Activated naive CD4-positive, alpha-beta T cell treated with Interleukin-2 at 50 U/mL for 16 hours (primary cell): Measurements from ENCODE around the gene TNRC6C.

Experiments
- DNase-seq: peaks from one replicate; pipeline ENCODE4 v3.0.0-alpha.2; 2020

TNRC6C gene

DNA sequence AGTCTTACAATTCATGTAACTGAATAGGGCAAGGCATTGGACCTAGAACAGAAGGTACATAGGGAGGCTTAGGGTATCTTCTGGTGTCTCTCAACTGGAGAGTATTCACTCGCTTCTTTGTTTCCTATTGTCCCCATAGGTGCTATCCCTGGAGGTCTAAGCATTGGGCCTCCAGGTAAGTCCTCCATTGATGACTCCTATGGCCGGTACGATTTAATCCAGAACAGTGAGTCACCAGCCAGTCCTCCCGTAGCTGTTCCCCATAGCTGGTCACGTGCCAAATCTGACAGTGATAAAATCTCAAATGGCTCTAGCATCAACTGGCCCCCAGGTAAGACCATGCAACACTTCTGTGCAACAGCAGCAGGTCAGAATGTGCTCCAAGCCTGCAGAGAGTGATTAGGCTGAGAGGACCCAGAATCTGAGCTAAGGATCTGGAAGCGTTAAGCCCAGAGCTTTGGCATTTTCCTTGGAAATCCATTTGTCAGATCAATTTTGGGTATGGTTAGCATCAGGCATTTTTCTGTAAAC is 134.4 kb downstream of the TNRC6C start:
- no peak for DNase-seq

DNA sequence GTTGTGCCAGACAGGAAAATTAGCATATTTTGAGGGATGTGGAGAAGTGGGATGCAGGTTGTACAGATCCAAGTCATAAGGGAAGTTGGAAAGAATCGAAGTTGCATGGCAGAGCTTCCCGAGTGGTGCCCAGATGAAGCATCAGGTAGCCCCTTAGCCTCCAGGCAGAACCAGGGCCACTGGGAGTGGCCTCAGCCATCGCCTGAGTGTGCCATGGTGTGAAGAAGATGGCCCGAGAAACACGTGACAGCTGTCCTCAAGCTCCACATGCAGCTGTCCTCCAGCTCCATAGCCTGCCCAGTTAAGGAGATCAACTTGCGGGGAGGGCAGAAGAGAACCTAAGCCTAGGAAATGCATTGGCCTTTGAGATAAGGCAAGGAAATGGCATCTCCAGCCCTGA is 136.5 kb downstream of the TNRC6C start:
- DNase-seq: no peak

DNA sequence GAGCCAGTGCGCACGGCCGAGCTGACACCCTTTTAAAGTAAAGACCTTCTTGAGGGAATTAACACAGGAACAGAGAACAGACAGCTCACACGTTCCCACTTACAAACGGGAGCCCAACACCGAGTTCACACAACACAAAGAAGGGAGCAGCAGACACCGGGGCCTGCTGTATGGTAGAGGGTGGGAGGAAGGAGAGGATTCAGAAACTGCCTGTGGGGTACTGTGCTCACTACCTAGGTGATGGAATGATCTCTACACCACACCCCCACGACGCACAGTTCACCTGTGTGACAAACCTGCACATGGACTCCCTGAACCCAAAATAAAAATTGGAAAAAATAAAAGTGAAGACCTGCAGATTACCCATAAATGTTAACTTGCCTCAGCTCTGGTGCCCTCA is 137.6 kb downstream of the TNRC6C start:
- no peak for DNase-seq

DNA sequence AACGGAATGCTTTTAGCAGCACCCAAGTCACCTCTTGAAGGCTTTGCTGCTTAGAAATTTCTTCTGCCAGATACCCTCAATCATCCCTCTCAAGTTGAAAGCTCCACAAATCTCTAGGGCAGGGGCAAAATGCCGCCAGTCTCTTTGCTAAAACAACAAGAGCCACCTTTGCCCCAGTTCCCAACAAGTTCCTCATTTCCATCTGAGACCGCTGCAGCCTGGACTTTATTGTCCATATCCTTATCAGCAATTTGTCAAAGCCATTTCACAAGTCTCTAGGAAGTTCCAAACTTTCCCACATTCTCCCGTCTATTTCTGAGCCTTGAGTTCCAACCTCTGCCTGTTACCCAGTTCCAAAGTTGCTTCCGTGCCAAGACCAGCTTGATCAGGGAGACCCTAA is 142.6 kb downstream of the TNRC6C start:
- no peak for DNase-seq

DNA sequence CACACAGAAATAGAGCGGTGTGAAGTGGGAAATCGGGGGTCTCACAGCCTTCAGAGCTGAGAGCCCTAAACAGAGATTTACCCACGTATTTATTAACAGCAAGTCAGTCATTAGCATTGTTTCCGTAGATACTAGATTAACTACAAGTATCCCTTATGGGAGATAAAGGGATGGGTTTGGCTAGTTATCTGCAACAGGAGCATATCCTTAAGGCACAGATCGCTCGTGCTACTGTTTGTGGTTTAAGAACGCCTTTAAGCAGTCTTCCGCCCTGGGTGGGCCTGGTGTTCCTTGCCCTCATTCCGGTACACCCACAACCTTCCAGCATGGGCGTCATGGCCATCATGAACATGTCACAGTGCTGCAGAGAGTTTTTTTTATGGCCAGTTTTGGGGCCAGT is 143.0 kb downstream of the TNRC6C start:
- DNase-seq: no peak

DNA sequence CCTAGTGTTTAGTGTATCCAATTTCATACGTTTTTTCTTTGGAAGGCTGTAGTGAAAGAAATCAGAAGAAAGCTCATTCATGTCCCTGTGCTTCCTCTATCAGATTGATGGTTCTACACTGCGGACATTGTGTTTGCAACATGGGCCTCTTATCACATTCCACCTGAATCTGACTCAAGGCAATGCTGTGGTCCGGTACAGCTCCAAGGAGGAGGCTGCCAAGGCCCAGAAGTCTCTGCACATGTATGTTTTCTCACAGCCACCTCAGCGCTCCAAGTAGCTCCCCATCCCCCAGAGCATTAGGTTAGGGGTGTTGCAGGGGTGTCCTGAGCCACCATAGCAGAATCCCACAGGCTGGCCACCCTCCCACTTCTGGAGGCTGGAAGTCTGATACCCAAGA is 144.8 kb downstream of the TNRC6C start:
- DNase-seq: no peak

DNA sequence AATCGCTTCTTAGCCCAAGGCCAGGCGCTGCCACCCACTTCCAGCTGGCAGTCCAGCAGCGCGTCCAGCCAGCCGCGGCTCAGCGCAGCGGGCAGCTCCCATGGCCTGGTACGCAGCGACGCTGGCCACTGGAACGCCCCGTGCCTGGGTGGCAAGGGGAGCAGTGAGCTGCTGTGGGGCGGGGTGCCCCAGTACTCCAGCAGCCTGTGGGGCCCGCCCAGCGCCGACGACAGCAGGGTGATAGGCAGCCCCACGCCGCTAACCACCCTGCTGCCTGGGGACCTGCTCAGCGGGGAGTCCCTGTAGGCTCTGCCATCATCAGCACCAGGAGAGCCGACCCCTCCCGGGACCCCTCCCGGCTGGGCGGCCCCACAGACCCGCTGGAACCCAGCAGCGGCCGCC is 146.0 kb downstream of the TNRC6C start:
- no peak for DNase-seq

DNA sequence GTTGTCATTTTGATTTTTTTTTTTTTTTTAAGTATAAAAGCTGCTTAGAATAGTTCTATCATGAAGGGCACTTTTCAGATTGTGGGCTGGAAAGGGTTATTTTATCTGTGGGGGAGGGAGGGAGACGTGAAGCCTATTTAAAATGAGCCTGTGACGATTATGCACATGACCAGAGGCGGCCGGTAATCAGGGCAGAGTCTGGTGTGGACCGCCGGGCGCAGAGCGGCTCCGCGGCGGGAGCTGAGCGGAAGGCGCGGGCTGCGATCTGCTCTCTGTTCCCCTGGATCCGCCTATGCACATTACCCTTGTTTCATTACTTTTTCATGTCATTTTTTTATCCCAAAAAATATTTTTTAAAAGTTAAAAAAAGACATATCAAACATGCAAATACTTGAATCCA is 146.6 kb downstream of the TNRC6C start:
- no peak for DNase-seq

DNA sequence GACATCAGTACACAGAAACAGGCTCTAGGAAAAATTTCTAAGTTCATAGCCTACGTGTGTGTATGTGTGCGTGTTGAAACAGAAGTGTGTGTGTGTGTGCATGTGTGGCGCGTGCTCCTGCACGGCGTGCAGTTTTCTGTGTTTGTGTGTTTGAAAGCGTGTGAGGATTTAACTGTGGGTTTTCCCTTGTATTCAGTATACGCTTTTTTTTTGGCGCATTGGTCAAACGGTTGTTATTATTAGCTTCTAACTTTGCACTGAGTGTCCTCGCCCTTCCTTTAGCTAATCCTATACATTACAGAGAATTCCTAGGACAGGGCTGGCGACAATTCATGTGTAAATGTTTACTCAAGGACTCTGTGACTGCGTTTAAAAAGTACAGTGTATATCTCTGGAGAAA is 147.0 kb downstream of the TNRC6C start:
- no peak for DNase-seq

DNA sequence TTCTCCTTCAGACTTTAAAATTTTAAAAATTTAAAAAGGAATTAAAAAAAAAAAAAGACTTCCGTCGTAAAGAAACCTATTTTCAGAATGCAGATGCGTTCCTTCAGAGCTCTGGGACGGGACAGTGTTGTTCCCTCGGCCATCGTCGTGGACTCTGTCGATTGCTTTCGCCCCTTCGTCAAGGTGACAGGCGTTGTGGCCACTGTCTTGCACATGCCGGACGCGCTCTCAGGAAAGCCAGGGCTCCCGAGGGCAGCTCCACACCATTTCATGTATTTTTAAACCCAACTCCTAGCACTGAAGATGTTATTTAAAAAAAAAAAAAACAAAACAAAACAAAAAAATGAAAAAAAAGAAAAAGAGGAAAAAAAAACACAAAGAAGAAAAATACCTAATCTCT is 147.7 kb downstream of the TNRC6C start:
- no peak for DNase-seq

DNA sequence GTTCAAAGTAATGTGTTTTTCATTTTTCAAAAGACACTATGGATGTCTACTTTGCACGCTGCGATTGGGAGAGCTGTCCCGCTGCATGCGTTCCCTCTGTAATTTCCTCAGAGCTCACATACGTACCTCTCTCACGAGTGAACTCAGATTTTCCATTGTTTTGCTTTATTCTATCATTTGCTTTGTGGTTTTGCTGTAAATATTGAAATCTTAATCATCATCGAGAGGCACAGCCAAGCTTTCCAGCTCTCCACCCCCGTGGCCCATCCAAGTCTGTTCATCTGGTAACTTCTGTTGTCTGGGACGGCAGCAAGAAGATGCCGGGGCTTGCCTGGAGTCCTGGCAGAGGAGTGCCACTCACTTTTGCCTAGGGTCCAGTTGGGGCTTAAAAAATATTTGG is 149.0 kb downstream of the TNRC6C start:
- DNase-seq: peak; percentile 34

DNA sequence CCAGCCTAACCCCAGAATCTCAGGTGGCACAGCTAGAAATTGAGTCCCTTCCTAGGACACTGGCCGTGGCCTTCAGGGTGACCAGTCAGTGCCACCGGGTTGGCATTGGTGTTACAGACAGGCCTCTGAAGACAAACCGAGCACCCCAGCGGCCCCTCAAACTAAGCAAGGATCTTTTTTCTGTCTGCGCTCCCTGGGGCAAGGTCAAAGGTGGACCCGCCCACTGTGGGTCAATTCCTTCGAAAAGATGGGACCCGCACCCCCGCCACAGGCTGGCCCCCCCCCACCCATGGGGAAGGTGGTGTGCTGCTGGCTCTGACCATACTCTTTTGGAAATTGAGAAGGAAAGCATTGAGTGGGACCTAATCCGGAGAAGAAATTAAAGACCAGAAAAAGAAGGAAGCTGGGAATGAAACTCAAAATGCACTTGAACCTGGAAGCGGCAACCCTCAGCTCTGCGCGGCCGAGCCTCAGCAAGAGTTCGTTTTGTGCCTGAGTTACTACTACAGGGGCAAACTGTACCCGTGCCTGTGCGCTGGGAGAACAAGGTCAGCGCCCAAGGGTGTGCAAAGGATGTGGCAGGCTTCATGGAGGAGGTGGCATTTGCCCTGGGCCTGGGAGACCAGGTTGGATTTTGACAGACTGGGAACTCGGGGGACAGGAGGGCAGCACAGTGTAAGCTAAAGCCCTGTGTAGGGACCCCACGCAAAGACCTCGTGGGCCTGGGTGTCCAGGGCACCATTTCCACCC is 149.6 kb downstream of the TNRC6C start:
- DNase-seq: no peak

DNA sequence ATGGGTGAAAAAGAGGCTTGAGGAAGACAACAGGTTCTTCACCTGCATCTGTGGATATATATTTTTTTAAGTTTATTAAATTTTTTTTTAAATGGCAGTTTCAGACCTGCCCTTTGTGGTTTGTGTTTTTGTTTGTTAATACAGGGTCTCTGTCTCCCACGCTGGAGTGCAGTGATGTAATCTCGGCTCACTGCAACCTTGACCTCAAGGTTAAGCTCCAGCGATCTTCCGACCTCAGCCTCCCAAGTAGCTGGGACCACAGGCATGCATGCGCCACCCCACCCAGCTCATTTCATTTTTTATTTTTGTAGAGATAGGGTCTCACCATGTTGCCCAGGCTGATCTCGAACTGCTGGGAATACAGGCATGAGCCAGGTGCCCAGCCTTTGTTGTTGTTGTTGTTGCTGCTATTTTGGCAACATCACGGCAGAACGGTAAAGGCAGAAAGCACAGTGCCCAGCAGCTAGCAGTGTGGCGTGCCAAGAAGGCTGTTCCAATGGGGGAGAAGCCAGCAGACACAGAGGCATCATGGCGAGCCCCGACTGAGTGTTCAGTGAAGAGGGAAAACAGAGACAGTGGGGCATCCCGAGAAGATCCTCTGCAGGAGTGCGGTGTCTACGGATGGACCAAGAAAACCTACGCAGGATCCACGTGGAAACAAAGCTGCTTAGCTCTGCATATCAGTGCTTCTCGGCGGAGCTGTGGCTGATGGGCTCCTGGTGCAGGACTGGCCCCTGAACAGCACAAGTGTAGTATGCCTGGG is 150.4 kb downstream of the TNRC6C start:
- DNase-seq: no peak

DNA sequence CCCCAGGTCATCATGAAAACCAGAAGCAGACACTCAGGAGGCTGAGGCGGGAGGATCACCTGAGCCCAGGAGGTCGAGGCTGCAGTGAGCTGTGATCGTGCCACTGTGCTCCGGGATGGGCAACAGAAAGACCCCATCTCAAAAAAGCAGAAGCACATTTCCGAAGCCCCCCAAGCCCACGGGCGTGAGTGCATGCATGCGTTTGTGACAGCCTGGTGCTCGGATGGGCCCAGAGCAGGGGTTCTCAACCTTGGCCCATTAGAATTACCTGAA is 150.9 kb downstream of the TNRC6C start:
- DNase-seq: no peak

DNA sequence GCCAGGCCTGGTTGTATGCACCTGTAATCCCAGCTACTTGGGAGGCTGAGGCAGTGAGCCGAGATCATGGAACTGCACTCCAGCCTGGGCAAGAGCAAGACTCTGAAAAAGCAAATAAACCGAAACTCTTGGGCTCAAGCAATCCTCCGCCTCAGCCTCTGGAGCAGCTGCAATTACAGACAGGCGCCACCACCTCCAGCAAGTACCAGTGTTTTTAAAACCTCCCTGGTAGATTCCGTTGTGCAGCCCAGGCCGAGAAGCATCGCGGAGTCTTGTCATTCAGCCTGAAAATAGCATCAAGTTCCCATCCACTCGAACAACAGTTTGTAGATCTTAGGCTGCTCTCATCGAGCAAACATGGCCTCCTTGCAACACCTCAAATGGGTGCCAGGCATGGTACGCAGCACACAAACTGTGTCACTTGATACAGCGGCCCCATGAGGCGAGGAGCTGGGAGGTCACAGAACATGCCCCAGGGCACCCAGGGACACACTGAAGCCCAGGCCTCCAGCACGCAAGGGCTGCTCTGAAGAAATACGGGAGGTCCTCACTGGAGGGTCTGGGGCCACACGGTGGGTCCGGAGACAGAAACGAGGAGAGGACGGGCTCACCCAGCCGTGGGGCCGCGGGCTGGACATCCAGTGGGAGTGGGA is 152.0 kb downstream of the TNRC6C start:
- no peak for DNase-seq

DNA sequence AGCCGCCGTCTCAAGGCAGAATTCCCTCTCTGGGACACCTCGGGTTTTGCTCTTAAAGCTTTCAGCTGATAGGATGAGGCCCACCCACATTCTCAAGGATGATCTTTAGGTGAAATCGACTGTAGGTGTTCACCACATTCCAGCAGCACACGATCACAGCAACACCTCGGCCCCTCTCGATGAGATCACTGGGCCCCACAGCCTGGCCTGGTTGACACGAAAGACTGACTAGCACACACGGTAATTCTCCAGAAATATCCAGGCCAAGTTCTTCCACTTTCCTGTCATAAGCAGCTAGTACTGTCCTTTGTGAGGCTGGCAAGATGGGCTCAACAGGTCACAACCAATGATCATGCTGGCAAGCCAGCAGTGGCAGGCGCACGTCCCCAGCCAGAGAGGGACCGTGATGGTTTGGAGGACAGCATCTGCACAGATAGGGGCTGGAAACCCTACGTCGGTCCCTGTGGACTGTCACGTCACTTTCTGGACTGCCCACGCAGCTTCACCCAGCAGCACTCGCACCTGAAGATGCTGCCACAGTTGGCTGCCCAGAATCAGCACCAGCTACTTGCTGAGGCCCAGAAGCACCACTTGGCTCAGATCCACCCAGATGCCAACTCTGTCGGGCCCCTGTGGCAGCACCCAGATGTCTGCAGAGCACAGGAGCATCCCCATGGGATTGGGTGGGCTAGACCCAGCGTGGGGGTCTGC is 152.7 kb downstream of the TNRC6C start:
- no peak for DNase-seq

DNA sequence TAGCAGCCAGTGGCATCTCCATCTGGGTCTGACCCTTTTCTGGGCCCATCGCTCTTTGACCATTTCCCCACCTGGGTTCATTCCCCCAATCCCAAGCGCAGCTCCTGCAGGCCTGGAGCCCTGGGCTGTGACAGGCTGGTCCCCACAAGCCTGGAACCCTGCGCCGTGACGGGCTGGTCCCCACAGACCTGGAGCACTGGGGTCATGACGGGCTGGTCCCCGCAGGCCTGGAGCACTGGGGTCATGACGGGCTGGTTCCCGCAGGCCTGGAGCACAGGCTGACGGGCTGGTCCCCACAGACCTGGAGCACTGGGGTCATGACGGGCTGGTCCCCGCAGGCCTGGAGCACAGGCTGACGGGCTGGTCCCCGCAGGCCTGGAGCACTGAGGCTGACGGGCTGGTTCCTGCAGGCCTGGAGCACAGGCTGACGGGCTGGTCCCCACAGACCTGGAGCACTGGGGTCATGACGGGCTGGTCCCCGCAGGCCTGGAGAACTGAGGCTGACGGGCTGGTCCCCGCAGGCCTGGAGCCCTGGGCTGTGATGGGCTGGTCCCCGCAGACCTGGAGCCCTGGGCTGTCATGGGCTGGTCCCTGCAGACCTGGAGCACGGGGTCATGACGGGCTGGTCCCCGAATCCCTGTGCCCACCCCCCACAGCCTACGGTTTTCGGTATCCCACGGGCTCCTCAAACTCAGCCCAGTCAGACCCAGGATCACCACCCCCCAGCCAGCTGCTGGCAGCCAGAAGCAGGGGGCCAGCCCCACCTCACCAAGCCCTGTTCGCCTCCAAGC is 153.4 kb downstream of the TNRC6C start:
- no peak for DNase-seq

DNA sequence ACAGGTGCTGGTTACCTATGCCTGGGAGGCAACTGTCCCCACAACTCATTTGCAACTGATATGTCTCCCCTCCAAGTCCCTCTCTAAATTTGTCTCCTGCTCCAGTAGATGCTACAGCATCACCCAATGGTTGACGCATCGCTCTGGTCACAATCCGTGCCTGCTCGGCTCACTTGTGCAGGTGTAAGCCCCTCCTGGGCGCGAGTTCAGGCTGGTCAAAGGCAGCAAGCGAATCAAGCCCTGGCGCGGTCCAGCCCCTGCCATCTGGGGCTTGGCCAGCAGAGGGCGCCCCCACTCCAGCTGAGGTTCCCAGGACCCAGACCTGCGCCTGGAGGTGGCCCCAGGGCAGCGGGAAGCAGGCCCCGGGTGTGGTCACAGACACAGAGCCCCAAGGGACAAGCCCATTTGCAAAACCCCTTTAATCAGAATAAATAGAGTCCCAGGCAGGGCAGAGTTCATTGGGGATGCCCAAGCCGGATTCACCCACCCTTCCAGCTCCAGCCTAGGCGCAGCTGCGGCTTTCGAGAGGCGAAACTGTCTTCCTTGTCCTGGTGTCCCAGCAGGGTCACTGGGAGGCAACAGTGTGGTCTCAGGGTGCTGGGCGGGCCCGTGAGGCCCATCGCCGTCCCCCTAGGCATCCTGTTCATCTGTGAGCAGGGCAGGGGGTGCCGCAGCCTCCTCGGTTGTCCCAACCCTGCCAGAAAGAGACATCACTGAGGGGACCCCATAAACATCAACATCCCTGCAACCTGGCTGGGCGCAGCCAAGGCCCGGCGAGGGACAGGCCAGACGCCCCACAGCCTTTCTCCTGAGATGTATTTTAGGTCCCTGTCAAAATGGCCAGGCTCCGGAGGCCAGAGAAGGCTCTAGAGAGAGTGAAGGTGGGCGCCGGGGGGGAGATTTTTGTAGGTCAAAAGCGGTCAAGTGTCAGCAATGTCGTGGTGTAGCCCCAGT is 154.3 kb downstream of the TNRC6C start:
- DNase-seq: peak; percentile 83

DNA sequence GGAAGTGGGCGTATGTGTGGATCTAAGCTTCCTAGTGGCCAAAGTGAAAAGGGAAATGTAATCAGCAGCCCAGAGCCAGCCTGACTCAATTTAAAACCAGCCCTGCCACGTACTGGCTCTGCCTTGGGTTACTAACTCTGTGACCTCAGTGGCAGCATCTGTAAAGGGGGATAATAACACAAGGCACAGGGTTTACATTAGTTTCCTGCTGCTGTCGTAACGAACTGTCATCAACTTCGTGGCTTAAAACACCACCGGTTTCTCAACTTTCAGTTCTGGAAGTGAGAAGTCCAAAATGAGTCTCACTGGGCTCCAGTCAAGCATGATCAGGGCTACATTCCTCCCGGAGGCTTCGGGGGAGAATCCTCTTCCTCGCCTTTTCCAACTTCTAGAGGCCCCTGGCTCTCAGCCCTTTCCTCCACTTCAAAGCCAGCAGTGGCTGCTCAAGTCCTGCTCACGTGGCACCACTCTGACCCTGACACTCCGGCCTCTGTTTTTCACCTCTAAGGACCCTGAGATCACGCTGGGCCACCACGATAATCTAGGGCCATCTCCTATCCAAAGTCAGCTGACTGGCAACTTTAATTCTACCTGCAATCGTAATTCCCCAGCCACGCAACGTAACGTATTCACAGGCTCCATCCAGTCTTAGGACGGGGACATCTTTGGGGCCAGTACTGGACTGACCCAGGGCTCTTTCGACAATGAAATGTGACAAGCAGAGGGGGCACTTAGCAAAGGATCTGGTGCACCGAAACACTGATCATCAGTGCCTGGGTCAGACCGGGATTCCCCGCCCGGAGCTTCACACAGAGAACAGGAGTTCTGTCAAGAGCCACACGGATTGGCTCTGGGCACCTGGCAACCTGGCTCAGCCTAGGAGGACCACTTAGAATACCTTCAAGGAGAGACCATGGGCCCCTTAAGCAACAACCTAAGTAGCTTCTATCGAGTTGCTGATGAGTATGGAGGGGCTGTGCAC is 155.6 kb downstream of the TNRC6C start:
- peak; percentile 37 for DNase-seq
